OCI-LY3 (cell line): ENCODE results near the gene PPP6R1.

ENCODE experiments used
- CTCF ChIP-seq: fragments of 200-600, 300-600 bp; sonication (generic); IDR thresholded peaks from 2 replicates; pipeline ENCODE4 v1.5.1; 2014; ENCODE audit warnings: antibody characterized with exemption, low read length, low read depth
- EZH2phosphoT487 ChIP-seq: fragments of 200-600 bp; shearing (Covaris generic); IDR thresholded peaks from 2 replicates; pipeline ENCODE4 v1.6.1; 2018; ENCODE audit warnings: antibody characterized with exemption, mixed run types, low read depth

- TF ChIP-seq CTCF (no peak), EZH2phosphoT487 (no peak)
Observed at GRCh38 chr19:55258828-55259539, at the start of gene PPP6R1.
